GM12878 (cell line): Measurements from ENCODE around the gene GNA15. TPM values are rescaled to one million over a fixed set of nuclear protein-coding genes. Genes with fewer than 3 reads are reported as not detected.

Experiments
- ATAC-seq: fragments of 200-7000 bp; cut with Tn5 transposase; 3 replicates; pipeline ENCODE4 v1.9.1; 2020; ENCODE audit warnings: mild to moderate bottlenecking, moderate library complexity
- BruUV-seq: library from RNA; stranded (reverse); fragments of 400-500 nt; replicated peaks from 2 replicates; lab custom pipeline; 2021; lab: Mats Ljungman, UMichigan
- CTCF ChIA-PET: fragments of 300-600 bp; sonication (Branson Sonifier 250); formaldehyde crosslinking; extraction: SDS; loops from one replicate; lab custom pipeline; 2021; ENCODE audit warnings: inconsistent platforms; lab: Yijun Ruan, JAX
- POLR2A ChIA-PET: fragments of 350-600 bp; formaldehyde crosslinking; extraction: SDS; loops from one replicate; lab custom pipeline; 2021; ENCODE audit warnings: inconsistent platforms; lab: Charles Lee
- RAD21 ChIA-PET: fragments of 300-600 bp; sonication (Branson Sonifier 250); formaldehyde crosslinking; loops from one replicate; lab custom pipeline; 2023; ENCODE audit warnings: antibody characterized with exemption; ENCODE audit not compliant: unreplicated experiment; lab: Charles Lee
- SMC1A ChIA-PET: fragments of 300-600 bp; sonication (Branson Sonifier 250); formaldehyde crosslinking; loops from one replicate; lab custom pipeline; 2023; ENCODE audit not compliant: unreplicated experiment, uncharacterized antibody; lab: Charles Lee
- DNase-seq: peaks from one replicate; pipeline ENCODE4 v3.0.0-alpha.2; 2011; ENCODE audit warnings: low read depth, low spot score
- FAIRE-seq: peaks from 3 replicates; lab custom pipeline; 2011; peaks lifted over from hg19 to GRCh38; lab: Jason Lieb, UNC
- H2AFZ ChIP-seq: 2 replicates; pipeline ENCODE4 v1.6.0; 2011; ENCODE audit warnings: low read depth, low read length, control low read depth; ENCODE audit not compliant: control insufficient read depth
- H3K27ac ChIP-seq: 2 replicates; pipeline ENCODE4 v1.5.1; 2011; ENCODE audit warnings: control low read depth; ENCODE audit not compliant: control insufficient read depth, insufficient read depth
- H3K27me3 ChIP-seq, 2 experiments: replicated peaks in 1 of 2; 2 replicates each; pipeline versions ENCODE4 v1.6.0 to v1.6.1; 2011; ENCODE audit warnings: low read length in 1 of 2; ENCODE audit not compliant: control insufficient read depth in 2 of 2, insufficient read depth in 2 of 2
- H3K36me3 ChIP-seq, 2 experiments: 2 replicates each; pipeline ENCODE4 v1.5.1; 2011; ENCODE audit warnings: low read length in 1 of 2; ENCODE audit not compliant: control insufficient read depth in 2 of 2, insufficient read depth in 2 of 2
- H3K4me1 ChIP-seq: 2 replicates; pipeline ENCODE4 v1.6.1; 2011; ENCODE audit warnings: mild to moderate bottlenecking, low read length, moderate library complexity, mixed read lengths; ENCODE audit not compliant: control insufficient read depth, insufficient read depth
- H3K4me2 ChIP-seq: 2 replicates; pipeline ENCODE4 v1.6.0; 2011; ENCODE audit warnings: control low read depth; ENCODE audit not compliant: control insufficient read depth, insufficient read depth
- H3K4me3 ChIP-seq: fragments of 200-600 bp; sonication (generic); 2 replicates; pipeline ENCODE4 v1.5.1; 2016
- H3K79me2 ChIP-seq: 2 replicates; pipeline ENCODE4 v1.6.0; 2011; ENCODE audit warnings: low read length; ENCODE audit not compliant: control insufficient read depth, insufficient read depth
- H3K9ac ChIP-seq: 2 replicates; pipeline ENCODE4 v1.8.0; 2011; ENCODE audit warnings: low read length, control low read depth, mixed read lengths; ENCODE audit not compliant: control insufficient read depth, insufficient read depth
- H3K9me3 ChIP-seq: replicated peaks from 3 replicates; pipeline ENCODE4 v1.5.1; 2011; ENCODE audit warnings: mild to moderate bottlenecking, low read length; ENCODE audit not compliant: control insufficient read depth, insufficient read depth
- H4K20me1 ChIP-seq: 2 replicates; pipeline ENCODE4 v1.6.0; 2011; ENCODE audit not compliant: control insufficient read depth, insufficient read depth
- E2F8 ChIP-seq: fragments of 450-650 bp; IDR thresholded peaks from 2 replicates; pipeline ENCODE4 v1.6.1; 2018; ENCODE audit warnings: mild to moderate bottlenecking, low read depth, moderate library complexity; ENCODE audit not compliant: partially characterized antibody
- HDAC2 ChIP-seq: fragments of 200-600 bp; sonication (generic); IDR thresholded peaks from 2 replicates; pipeline ENCODE4 v1.6.1; 2017
- IRF4 ChIP-seq: IDR thresholded peaks from 2 replicates; pipeline ENCODE4 v1.6.1; 2011; ENCODE audit warnings: low read depth, low read length
- NBN ChIP-seq: fragments of 450-650 bp; IDR thresholded peaks from 2 replicates; pipeline ENCODE4 v1.6.1; 2016
- PAX5 ChIP-seq: IDR thresholded peaks from 2 replicates; pipeline ENCODE4 v1.6.1; 2011; ENCODE audit warnings: low read depth, low read length, borderline replicate concordance
- SUZ12 ChIP-seq: fragments of 200-600 bp; sonication (generic); IDR thresholded peaks from one replicate; pipeline ENCODE4 v1.6.1; 2018; ENCODE audit warnings: antibody characterized with exemption, mild to moderate bottlenecking; ENCODE audit not compliant: unreplicated experiment
- USF1 ChIP-seq: IDR thresholded peaks from 2 replicates; pipeline ENCODE4 v1.6.1; 2011; ENCODE audit warnings: borderline replicate concordance, low read depth, mild to moderate bottlenecking, moderate library complexity, mixed read lengths, low read length; ENCODE audit not compliant: insufficient read depth; ENCODE audit errors: extremely low read length
- YBX1 ChIP-seq: fragments of 450-650 bp; IDR thresholded peaks from 2 replicates; pipeline ENCODE4 v1.6.1; 2016; ENCODE audit warnings: antibody characterized with exemption
- ZBED1 ChIP-seq: IDR thresholded peaks from 2 replicates; pipeline ENCODE4 v1.6.1; 2016; ENCODE audit warnings: borderline replicate concordance
- ZBTB11 ChIP-seq: fragments of 450-650 bp; formaldehyde crosslinking; IDR thresholded peaks from 2 replicates; pipeline ENCODE4 v1.5.0; 2022; ENCODE audit warnings: mild to moderate bottlenecking, missing genetic modification characterization
- ZZZ3 ChIP-seq: IDR thresholded peaks from 2 replicates; pipeline ENCODE4 v1.6.1; 2011; ENCODE audit warnings: low read depth; ENCODE audit not compliant: control insufficient read depth, insufficient read length
- WGBS: methylation state at CpG from one replicate; pipeline ENCODE4 v1.1.6; 2016; ENCODE audit warnings: low lambda C conversion rate; ENCODE audit not compliant: insufficient replicate concordance, insufficient coverage; ENCODE audit errors: missing lambda C conversion rate; 5-methylcytosine and 5-hydroxymethylcytosine counted together
- in situ Hi-C: fragments of 300-500 bp; cut with MboI; formaldehyde crosslinking; loops from 9 replicates; pipeline ENCODE4 v1.14.3; 2018; ENCODE audit warnings: mixed read lengths
- intact Hi-C: fragments of 100-400 bp; cut with micrococcal nuclease; formaldehyde crosslinking; loops from one replicate; pipeline ENCODE4 v1.14.2; 2022; ENCODE audit not compliant: unreplicated experiment
- polyA plus RNA-seq, 11 experiments: library from polyadenylated mRNA; depleted of rRNA in 4 of 11; unstranded in 6 of 11; stranded (reverse) in 5 of 11; fragments of >200 nt; fragmentation: Nextera tagmentation in 4 of 11; fragmentation: Illumina TruSeq in 1 of 11; extraction: Ambion mirVana in 4 of 11; extraction: Trizol in 1 of 11; gene quantifications; 1 replicate in 1 of 11; 2 replicates in 10 of 11; pipeline versions ENCODE4 v1.2.1 to v1.2.3, GENCODE V29; 2011 to 2016; ENCODE audit warnings: inconsistent platforms in 2 of 11, missing spikeins in 2 of 11, low read depth in 1 of 11
- total RNA-seq, 4 experiments: library from RNA; depleted of rRNA in 3 of 4; stranded (reverse); fragments of >200 nt in 3 of 4; fragmentation: Illumina TruSeq in 1 of 4; extraction: Trizol in 1 of 4; gene quantifications; 2 replicates each; pipeline versions ENCODE4 v1.2.1 to v1.2.3, GENCODE V29; 2013 to 2021
- TF ChIP-seq, protein P1 (sequence below): IDR thresholded peaks from 2 replicates; pipeline ENCODE4 v1.6.1; 2011; ENCODE audit warnings: low read depth, mild to moderate bottlenecking, low read length, moderate library complexity, borderline replicate concordance; ENCODE audit errors: extremely low read depth

Gene GNA15
- total and polyA plus RNA-seq, 10 of the 15 experiments (the other 5 are each of a cell fraction or from before 2014, with no cell fraction given) = 0.42 to 18.0 (median 9.4) TPM

- peaks cover 11% of the 10 kb centered on the region for H3K4me1 ChIP-seq
- no peak overlapping the region for H2AFZ ChIP-seq
- SMC1A ChIA-PET = no interaction called here
- intact Hi-C loops (no loop called here), in situ Hi-C loops (no loop called here)
- no peaks in the 10 kb centered on the region for H3K27me3 ChIP-seq
- ATAC-seq (no peak), DNase-seq (no peak), FAIRE-seq (no peak)
- CTCF ChIA-PET = no interaction called here
- no peak overlapping the region for H3K9ac ChIP-seq
- no peaks in the 10 kb centered on the region for H3K9me3 ChIP-seq
- H3K4me3 ChIP-seq = no peak overlapping the region
- RAD21 ChIA-PET = no interaction called here
- peaks cover 46% of the 10 kb centered on the region for H3K79me2 ChIP-seq
- POLR2A ChIA-PET = interaction anchor here (0.7 kb wide), 1 partner anchor 127 kb away, joined by 3 read pairs; no protein-coding TSS in a partner anchor
- no TSS peak for BruUV-seq
- H3K4me2 ChIP-seq = no peak overlapping the region
- no peaks in the 10 kb centered on the region for H4K20me1 ChIP-seq
- peaks cover 5 to 6% of the 10 kb centered on the region in 2 experiments; a peak in 3 of 4 replicates for H3K36me3 ChIP-seq
- H3K27ac ChIP-seq = no peak overlapping the region
- 93% methylated on average over 44 of the region's 46 CpGs for WGBS
- no peak for TF ChIP-seq ZBTB11 (CRISPR knock-in tag)
- TF ChIP-seq NBN = no peak
- no peak for TF ChIP-seq E2F8
- no peak for TF ChIP-seq ZBED1
- no peak for TF ChIP-seq YBX1
- TF ChIP-seq SUZ12 = no peak
- TF ChIP-seq, protein P1, sequence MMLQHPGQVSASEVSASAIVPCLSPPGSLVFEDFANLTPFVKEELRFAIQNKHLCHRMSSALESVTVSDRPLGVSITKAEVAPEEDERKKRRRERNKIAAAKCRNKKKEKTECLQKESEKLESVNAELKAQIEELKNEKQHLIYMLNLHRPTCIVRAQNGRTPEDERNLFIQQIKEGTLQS = no peak
- TF ChIP-seq USF1 = no peak
- no peak for TF ChIP-seq ZZZ3
- no peak for TF ChIP-seq HDAC2
- no peak for TF ChIP-seq PAX5
- no peak for TF ChIP-seq IRF4
Observed at GRCh38 chr19:3190921-3191805, 55.3 kb downstream of the GNA15 start.
